ENCODE measurements around the gene PPDPF. TPM values are rescaled to one million over a fixed set of nuclear protein-coding genes. Genes with fewer than 3 reads are reported as not detected.

Gene PPDPF
- total RNA-seq, 2 donors from 2014 or later, result 602 to 609 TPM

DNA sequence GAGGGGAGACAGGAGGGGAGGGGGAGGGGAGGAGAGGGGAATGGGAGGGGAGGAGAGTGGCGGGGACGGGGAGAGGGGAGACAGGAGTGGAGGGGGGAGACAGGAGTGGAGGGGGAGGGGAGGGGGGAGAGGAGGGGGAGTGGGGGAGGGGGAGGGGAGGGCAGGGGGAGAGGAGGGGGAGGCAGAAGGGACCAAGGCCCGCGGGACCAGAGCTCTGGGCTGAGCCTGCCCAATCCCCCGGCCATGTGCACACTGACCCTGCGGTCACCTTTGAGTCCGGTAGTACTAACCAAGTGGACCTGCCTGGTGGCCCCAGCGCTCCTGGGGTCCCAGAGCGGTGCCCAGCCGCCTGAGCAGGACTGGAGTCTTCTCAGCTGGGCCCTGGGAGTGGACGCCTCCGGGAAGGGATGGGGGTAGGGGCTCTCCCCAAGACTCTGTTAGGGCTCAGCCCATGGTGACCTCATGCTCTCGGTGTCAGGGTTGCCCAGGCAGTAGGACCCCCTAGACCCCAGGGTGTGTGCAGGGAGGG is 47.6 kb upstream of the PPDPF start:
- no peak overlapping the region for H3K27ac ChIP-seq
- intact Hi-C loops (cut with DNase I), result no loop called here
- TF ChIP-seq, protein P1, sequence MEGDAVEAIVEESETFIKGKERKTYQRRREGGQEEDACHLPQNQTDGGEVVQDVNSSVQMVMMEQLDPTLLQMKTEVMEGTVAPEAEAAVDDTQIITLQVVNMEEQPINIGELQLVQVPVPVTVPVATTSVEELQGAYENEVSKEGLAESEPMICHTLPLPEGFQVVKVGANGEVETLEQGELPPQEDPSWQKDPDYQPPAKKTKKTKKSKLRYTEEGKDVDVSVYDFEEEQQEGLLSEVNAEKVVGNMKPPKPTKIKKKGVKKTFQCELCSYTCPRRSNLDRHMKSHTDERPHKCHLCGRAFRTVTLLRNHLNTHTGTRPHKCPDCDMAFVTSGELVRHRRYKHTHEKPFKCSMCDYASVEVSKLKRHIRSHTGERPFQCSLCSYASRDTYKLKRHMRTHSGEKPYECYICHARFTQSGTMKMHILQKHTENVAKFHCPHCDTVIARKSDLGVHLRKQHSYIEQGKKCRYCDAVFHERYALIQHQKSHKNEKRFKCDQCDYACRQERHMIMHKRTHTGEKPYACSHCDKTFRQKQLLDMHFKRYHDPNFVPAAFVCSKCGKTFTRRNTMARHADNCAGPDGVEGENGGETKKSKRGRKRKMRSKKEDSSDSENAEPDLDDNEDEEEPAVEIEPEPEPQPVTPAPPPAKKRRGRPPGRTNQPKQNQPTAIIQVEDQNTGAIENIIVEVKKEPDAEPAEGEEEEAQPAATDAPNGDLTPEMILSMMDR (IDR thresholded peaks at IDR 0.05), result no peak
- TF ChIP-seq POLR2AphosphoS5 (IDR thresholded peaks at IDR 0.05) (no peak), POLR2A (IDR thresholded peaks at IDR 0.05) (no peak)
- peaks cover 36% of the 10 kb centered on the region for H3K27me3 ChIP-seq (replicated peaks; ENCODE audit: insufficient read depth)
- no peaks in the 10 kb centered on the region for H3K9me3 ChIP-seq
- no peaks in the 10 kb centered on the region for H3K36me3 ChIP-seq
- WGBS, result 40% methylated on average over 11 of the region's 13 CpGs
- H3K4me1 ChIP-seq (replicated peaks), result peaks cover 4% of the 10 kb centered on the region
- no peak overlapping the region for H3K4me3 ChIP-seq
- DNase-seq (ENCODE audit: low spot score), result no peak

DNA sequence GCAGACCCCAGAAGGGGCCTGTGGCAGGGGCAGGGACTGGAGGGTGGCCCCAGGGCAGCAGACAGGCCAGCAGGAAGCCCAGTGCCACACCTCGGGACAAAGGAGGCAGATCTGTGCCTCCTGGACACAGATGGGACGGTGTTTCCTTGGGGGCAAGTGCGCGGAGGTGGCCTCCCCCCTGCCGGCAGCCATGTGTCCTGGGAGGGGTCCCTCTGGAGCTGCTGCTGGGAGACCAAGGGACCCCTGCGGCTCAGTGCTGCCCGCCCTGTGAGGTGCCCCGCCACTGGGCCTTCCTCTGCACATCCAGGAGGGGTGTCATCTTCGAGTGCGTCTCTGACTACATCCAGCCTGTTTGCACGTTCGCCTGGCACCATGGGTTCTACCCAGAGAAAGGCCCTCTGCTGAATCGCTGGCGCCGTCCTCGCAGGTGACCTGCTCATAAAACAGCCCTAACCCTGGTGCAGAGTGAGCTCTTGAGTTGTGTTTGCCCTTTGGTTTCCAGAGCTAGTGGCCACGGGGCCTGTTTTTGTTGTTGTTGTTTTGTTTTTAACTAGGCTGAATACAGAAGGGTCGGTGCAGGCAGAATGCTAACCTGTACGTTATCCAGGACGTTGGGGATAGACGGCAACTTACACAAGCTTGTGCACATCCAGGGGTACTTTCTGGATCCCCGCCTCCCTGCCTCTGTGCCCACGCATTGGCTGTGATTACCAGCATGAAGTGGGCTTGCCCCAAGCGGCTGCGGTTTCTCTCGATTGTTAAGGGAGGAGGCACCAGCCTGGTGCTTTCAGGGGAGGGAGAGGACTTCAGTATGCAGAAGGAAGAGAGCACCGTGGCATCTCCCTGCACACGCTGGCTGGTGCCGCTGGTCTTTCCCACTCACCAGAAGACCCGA is 46.8 kb upstream of the PPDPF start:
- Histone ChIP-seq H3K27me3 (replicated peaks; ENCODE audit: insufficient read depth) (peaks cover 36% of the 10 kb centered on the region), H3K9me3 (no peaks in the 10 kb centered on the region), H3K36me3 (no peaks in the 10 kb centered on the region), H3K27ac (no peak overlapping the region), H3K4me1 (replicated peaks) (peaks cover 4% of the 10 kb centered on the region), H3K4me3 (no peak overlapping the region)
- TF ChIP-seq, protein P1 (IDR thresholded peaks at IDR 0.05), result no peak
- TF ChIP-seq POLR2A (IDR thresholded peaks at IDR 0.05) (no peak), POLR2AphosphoS5 (IDR thresholded peaks at IDR 0.05) (no peak)
- 33% methylated on average over 30 of the region's 30 CpGs for WGBS
- intact Hi-C loops (cut with DNase I), result no loop called here
- DNase-seq (ENCODE audit: low spot score), result no peak

DNA sequence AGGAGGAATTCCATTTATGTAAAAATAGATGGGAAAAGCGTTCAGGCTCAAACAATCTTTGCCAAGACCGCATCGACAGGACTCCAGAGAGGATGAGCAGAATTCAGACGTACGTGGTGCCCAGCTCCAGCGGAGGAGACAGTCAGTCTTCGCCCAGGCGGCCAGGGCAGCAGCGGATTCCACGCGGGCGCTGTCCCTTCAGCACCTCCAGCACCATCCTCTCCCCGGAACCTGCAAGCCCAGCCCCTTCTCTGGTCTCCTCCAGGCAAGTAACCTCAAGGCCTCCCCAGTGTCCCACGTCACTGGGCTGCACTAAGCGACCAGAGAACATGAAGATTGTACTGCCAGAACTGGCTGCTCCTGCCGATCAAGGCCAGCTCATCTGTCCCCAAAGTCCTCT is 45.4 kb upstream of the PPDPF start:
- WGBS, result 6% methylated on average over 16 of the region's 16 CpGs
- intact Hi-C loops (cut with DNase I), result no loop called here
- no peaks in the 10 kb centered on the region for H3K9me3 ChIP-seq
- H3K4me3 ChIP-seq, result no peak overlapping the region
- TF ChIP-seq, protein P1 (IDR thresholded peaks at IDR 0.05), result no peak
- TF ChIP-seq POLR2A (IDR thresholded peaks at IDR 0.05), result no peak
- no peak for TF ChIP-seq POLR2AphosphoS5 (IDR thresholded peaks at IDR 0.05)
- no peak overlapping the region for H3K27ac ChIP-seq
- no peak for DNase-seq (ENCODE audit: low spot score)
- H3K36me3 ChIP-seq, result no peaks in the 10 kb centered on the region
- peaks cover 40% of the 10 kb centered on the region for H3K27me3 ChIP-seq (replicated peaks; ENCODE audit: insufficient read depth)
- H3K4me1 ChIP-seq (replicated peaks), result peaks cover 4% of the 10 kb centered on the region

DNA sequence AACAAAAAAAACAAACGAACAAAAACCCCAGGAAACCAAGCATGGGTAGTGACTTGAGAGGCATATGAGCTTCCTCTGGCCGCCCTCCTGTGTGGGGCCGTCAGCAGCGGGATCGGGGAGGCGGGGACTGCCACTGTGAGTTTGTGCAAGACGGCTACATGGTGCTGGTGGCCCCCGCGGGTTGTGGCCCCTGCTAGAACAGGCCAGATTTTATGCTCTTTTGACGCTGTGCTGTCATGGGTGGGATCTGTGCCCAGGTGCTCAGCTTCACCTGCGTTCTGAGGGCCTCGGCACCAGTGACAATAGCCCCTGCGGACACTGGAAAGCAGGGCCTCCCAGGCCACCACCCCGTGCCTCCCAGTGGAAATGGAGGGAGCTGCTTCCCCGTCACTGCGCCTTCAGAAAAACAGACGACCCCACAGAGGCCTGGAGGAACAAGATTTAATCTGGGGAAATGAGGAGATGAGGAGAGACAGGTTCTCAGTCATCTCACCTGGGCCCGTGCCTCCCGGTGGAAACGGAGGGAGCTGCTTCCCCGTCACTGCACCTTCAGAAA is 43.4 kb upstream of the PPDPF start:
- WGBS, result 41% methylated on average over 21 of the region's 21 CpGs
- Histone ChIP-seq H3K27me3 (replicated peaks; ENCODE audit: insufficient read depth) (peaks cover 29% of the 10 kb centered on the region), H3K4me1 (replicated peaks) (no peaks in the 10 kb centered on the region), H3K9me3 (no peaks in the 10 kb centered on the region), H3K27ac (no peak overlapping the region), H3K4me3 (no peak overlapping the region), H3K36me3 (no peaks in the 10 kb centered on the region)
- DNase-seq (ENCODE audit: low spot score), result no peak
- TF ChIP-seq, protein P1 (IDR thresholded peaks at IDR 0.05), result no peak
- TF ChIP-seq POLR2AphosphoS5 (IDR thresholded peaks at IDR 0.05), result no peak
- TF ChIP-seq POLR2A (IDR thresholded peaks at IDR 0.05), result no peak
- intact Hi-C loops (cut with DNase I), result no loop called here

All from prostate gland (tissue), 2 donors.